Immature natural killer cell (primary cell): ENCODE measurements around the gene G2E3. TPM values are rescaled to one million over a fixed set of nuclear protein-coding genes. Genes with fewer than 3 reads are reported as not detected.
A peak's percentile ranks its signal among the peaks of the same experiment; 100 is the strongest.
"Not testable (repeated sequence)": the region's sequence is repeated elsewhere in the genome, so short reads cannot be mapped to it uniquely, and the experiment has no call there.

Experiments used
- DNase-seq, 3 donors: peaks; one replicate each; pipeline ENCODE4 v3.0.0; 2022; ENCODE audit warnings: mixed read lengths in 1 of 3
- H3K27ac Mint-ChIP-seq, 6 donors: one replicate each; pipeline ENCODE4 v1.8.0; 2020; ENCODE audit warnings: mixed read lengths in 6 of 6, mild to moderate bottlenecking in 5 of 6, inconsistent platforms in 4 of 6, moderate library complexity in 3 of 6
- H3K27me3 Mint-ChIP-seq, 3 donors: one replicate each; pipeline ENCODE4 v1.8.0; 2020 to 2021; ENCODE audit warnings: low read depth in 3 of 3, mild to moderate bottlenecking in 3 of 3, mixed read lengths in 3 of 3, moderate library complexity in 3 of 3, inconsistent platforms in 1 of 3
- H3K36me3 Mint-ChIP-seq, 3 donors: one replicate each; pipeline ENCODE4 v1.8.0; 2020; ENCODE audit warnings: mixed read lengths in 3 of 3, inconsistent platforms in 2 of 3, mild to moderate bottlenecking in 2 of 3
- H3K4me1 Mint-ChIP-seq, 2 donors: one replicate each; pipeline ENCODE4 v1.8.0; 2020; ENCODE audit warnings: inconsistent platforms in 2 of 2, mild to moderate bottlenecking in 2 of 2, mixed read lengths in 2 of 2, moderate library complexity in 1 of 2
- H3K4me3 Mint-ChIP-seq, 5 donors: one replicate each; pipeline ENCODE4 v1.8.0; 2020; ENCODE audit warnings: mild to moderate bottlenecking in 5 of 5, mixed read lengths in 5 of 5, inconsistent platforms in 3 of 5, moderate library complexity in 3 of 5
- H3K9me3 Mint-ChIP-seq, 6 donors: one replicate each; pipeline ENCODE4 v1.8.0; 2020; ENCODE audit warnings: mild to moderate bottlenecking in 6 of 6, mixed read lengths in 6 of 6, inconsistent platforms in 4 of 6, moderate library complexity in 3 of 6
- polyA plus RNA-seq, 3 donors: library from polyadenylated mRNA; unstranded; fragments of 300-500 nt; fragmentation: Illumina TruSeq; gene quantifications; one replicate each; pipeline ENCODE4 v1.2.3, GENCODE V29; 2021

Gene G2E3
- polyA plus RNA-seq, 3 donors from 2014 or later = 8.2 to 18.2 (median 12.8) TPM

DNA sequence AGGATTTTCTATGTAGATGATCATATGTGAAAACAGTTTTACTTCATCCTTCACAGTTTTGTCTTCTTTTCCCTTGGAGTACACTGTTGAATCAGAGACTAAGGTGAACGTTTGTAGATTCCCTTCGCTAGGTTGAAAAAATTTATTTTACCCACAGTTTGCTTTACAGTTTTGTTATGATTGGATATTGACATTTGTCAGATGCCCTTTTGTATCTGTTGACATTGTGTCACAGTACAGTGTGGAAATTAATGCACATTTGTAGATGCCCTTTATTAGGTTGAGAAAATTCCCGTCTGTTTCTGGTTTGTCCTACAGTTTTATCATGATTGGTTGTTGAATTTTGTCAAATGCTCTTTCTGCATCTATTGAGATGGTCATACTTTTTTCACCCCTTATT, 13.3 kb downstream of the G2E3 start:
- Mint-ChIP-seq H3K4me3 (no peak overlapping the region), H3K27me3 (peaks cover 0 to 1% (median 0%) of the 10 kb centered on the region in 3 donors), H3K9me3 (no peaks in the 10 kb centered on the region), H3K27ac (no peak overlapping the region), H3K4me1 (peaks cover 80 to 97% of the 10 kb centered on the region in 2 donors), H3K36me3 (no peaks in the 10 kb centered on the region)
- no peak for DNase-seq

DNA sequence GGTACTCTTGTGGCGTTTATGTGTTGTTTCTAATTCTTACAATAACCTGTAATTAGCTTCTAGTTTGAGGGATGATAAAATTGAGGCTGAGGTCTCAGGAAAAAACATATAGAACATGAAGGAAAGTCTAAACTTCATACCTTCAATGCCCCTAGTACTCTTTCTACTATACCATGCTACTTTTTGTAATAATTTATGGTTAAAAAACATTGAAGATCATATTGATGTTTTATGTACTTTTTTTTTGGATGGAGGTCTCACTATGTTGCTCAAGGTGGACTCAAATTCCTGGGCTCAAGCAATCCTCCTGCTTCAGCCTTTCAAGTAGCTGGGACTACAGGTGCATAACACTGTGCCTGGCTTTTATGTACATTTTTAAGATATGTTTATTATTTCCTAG, 13.8 kb downstream of the G2E3 start:
- H3K27me3 Mint-ChIP-seq = no peaks in the 10 kb centered on the region
- peaks cover 80 to 97% of the 10 kb centered on the region in 2 donors for H3K4me1 Mint-ChIP-seq
- H3K4me3 Mint-ChIP-seq = no peak overlapping the region
- no peak for DNase-seq
- H3K9me3 Mint-ChIP-seq = no peaks in the 10 kb centered on the region
- H3K27ac Mint-ChIP-seq = no peak overlapping the region
- H3K36me3 Mint-ChIP-seq = no peaks in the 10 kb centered on the region

GRCh38 chr14:30573226-30573814, 14.4 kb downstream of the G2E3 start:
- no peaks in the 10 kb centered on the region for H3K9me3 Mint-ChIP-seq
- peaks cover 80 to 97% of the 10 kb centered on the region in 2 donors for H3K4me1 Mint-ChIP-seq
- no peak for DNase-seq
- peak overlapping the region in 1 of 6 donors; percentile 4 for H3K27ac Mint-ChIP-seq
- H3K4me3 Mint-ChIP-seq = no peak overlapping the region
- no peaks in the 10 kb centered on the region for H3K36me3 Mint-ChIP-seq
- H3K27me3 Mint-ChIP-seq = no peaks in the 10 kb centered on the region

DNA sequence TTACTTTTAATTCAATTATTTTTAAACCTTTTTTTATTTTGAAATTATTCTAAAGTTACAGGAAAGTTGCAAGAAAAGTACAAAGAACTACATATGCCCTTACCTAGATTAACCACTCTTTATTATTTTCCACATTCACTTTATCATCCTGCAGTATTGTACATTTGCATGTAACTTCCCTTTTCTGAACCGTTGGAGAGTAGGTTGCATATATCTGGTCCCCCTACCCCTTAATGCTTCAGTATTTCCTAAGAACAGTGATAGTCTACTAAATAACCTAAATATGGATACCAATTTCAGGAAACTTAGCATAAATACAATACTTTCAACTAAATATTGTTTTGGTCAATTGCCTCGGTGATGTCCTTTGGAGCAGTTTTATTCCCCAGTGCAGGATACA, 15.0 kb downstream of the G2E3 start:
- H3K27ac Mint-ChIP-seq = peak overlapping the region in 2 of 6 donors; percentile 27 to 30
- H3K27me3 Mint-ChIP-seq = no peaks in the 10 kb centered on the region
- H3K9me3 Mint-ChIP-seq = no peaks in the 10 kb centered on the region
- H3K36me3 Mint-ChIP-seq = no peaks in the 10 kb centered on the region
- peaks cover 83 to 97% of the 10 kb centered on the region in 2 donors for H3K4me1 Mint-ChIP-seq
- H3K4me3 Mint-ChIP-seq = no peak overlapping the region
- DNase-seq = no peak

- H3K27me3 Mint-ChIP-seq, DNase-seq, H3K9me3 Mint-ChIP-seq, H3K36me3 Mint-ChIP-seq: not testable (repeated sequence)
- H3K4me3 Mint-ChIP-seq = peak overlapping the region in 1 of 5 donors; percentile 7
- H3K27ac Mint-ChIP-seq = peak overlapping the region in 1 of 6 donors; percentile 59
- H3K4me1 Mint-ChIP-seq = peaks cover 78 to 97% of the 10 kb centered on the region in 2 donors
These were observed 15.8 kb downstream of the G2E3 start for GRCh38 chr14:30574777-30575176.

DNA sequence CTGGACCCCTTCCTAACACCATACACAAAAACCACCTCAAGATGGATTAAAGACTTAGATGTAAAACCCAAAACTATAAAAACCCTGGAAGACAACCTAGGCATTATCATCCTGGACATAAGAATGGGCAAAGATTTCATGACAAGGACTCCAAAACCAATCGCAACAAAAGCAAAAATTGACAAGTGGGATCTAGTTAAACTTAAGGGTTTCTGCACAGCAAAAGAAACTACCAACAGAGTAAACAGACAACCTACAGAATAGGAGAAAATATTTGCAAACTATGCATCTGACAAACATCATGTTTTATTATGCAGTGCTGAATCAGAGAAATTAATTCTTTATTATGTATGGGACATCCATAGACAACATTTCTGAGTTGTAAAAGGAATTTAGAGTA, 17.4 kb downstream of the G2E3 start:
- H3K9me3 Mint-ChIP-seq, H3K27me3 Mint-ChIP-seq: not testable (repeated sequence)
- H3K4me1 Mint-ChIP-seq = peaks cover 64 to 83% of the 10 kb centered on the region in 2 donors

GRCh38 chr14:30580616-30581282, 21.8 kb downstream of the G2E3 start:
- no peak overlapping the region for H3K4me3 Mint-ChIP-seq
- H3K27ac Mint-ChIP-seq = no peak overlapping the region
- DNase-seq = no peak
- peaks cover 10 to 19% (median 15%) of the 10 kb centered on the region in 3 donors for H3K36me3 Mint-ChIP-seq
- no peaks in the 10 kb centered on the region for H3K9me3 Mint-ChIP-seq
- H3K27me3 Mint-ChIP-seq = no peaks in the 10 kb centered on the region
- H3K4me1 Mint-ChIP-seq = peaks cover 51 to 81% of the 10 kb centered on the region in 2 donors

More for the DNA sequence above, 17.4 kb downstream of the G2E3 start:
- DNase-seq, H3K4me3 Mint-ChIP-seq, H3K36me3 Mint-ChIP-seq: not testable (repeated sequence)
- peak overlapping the region in 1 of 6 donors; percentile 19 for H3K27ac Mint-ChIP-seq

DNA sequence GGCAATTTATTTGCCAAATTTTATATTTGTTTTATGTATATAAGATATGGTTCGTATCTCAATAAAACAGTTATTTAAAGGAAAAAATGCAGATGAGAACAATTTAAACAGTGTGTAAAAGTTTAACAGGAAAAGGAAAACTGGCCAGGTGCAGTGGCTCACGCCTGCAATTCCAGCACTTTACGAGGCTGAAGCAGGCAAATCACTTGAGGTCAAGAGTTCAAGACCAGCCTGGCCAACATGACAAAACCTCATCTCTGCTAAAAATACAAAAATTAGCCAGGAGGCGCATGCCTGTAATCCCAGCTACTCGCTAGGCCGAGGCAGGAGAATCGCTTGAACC, 22.3 kb downstream of the G2E3 start:
- no peak overlapping the region for H3K4me3 Mint-ChIP-seq
- H3K4me1 Mint-ChIP-seq = peaks cover 51 to 81% of the 10 kb centered on the region in 2 donors
- H3K36me3 Mint-ChIP-seq = peaks cover 10 to 24% (median 15%) of the 10 kb centered on the region in 3 donors
- DNase-seq = no peak
- no peak overlapping the region for H3K27ac Mint-ChIP-seq
- no peaks in the 10 kb centered on the region for H3K27me3 Mint-ChIP-seq
- no peaks in the 10 kb centered on the region for H3K9me3 Mint-ChIP-seq

DNA sequence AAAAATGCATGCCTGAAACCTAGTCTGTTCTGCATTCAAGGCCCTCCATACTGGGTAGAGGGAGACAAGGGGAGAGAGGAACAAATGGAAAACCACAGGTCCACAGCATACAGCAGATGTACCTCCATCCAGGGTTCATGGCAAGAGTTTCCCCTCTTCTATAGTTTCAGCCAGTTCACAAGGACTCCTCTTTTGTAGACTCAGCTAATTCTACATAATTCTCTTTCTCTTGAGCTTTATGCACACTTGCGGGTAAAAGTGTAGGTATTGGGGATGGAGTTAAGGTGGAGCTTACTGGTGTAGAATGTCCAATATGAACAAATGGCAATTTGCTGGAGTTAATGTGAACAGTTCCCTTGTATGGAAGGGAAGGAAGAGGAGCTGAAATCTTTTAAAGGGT, 23.4 kb downstream of the G2E3 start:
- no peaks in the 10 kb centered on the region for H3K9me3 Mint-ChIP-seq
- no peak overlapping the region for H3K4me3 Mint-ChIP-seq

GRCh38 chr14:30584058-30584630, 25.2 kb downstream of the G2E3 start:
- peaks cover 33 to 62% of the 10 kb centered on the region in 2 donors for H3K4me1 Mint-ChIP-seq
- no peak overlapping the region for H3K27ac Mint-ChIP-seq
- H3K4me3 Mint-ChIP-seq = no peak overlapping the region
- peaks cover 10 to 25% (median 19%) of the 10 kb centered on the region in 3 donors for H3K36me3 Mint-ChIP-seq
- H3K27me3 Mint-ChIP-seq = no peaks in the 10 kb centered on the region
- DNase-seq = no peak
- no peaks in the 10 kb centered on the region for H3K9me3 Mint-ChIP-seq

More for the DNA sequence above, 23.4 kb downstream of the G2E3 start:
- Mint-ChIP-seq H3K27me3 (no peaks in the 10 kb centered on the region), H3K36me3 (peaks cover 10 to 25% (median 15%) of the 10 kb centered on the region in 3 donors), H3K4me1 (peaks cover 45 to 73% of the 10 kb centered on the region in 2 donors), H3K27ac (peak overlapping the region in 2 of 6 donors; percentile 8 to 17)
- no peak for DNase-seq

GRCh38 chr14:30585204-30585603, 26.2 kb downstream of the G2E3 start:
- Mint-ChIP-seq H3K4me3 (no peak overlapping the region), H3K4me1 (peaks cover 29 to 55% of the 10 kb centered on the region in 2 donors), H3K27me3 (no peaks in the 10 kb centered on the region), H3K27ac (no peak overlapping the region), H3K36me3 (peaks cover 16 to 31% (median 24%) of the 10 kb centered on the region in 3 donors), H3K9me3 (no peaks in the 10 kb centered on the region)
- no peak for DNase-seq

DNA sequence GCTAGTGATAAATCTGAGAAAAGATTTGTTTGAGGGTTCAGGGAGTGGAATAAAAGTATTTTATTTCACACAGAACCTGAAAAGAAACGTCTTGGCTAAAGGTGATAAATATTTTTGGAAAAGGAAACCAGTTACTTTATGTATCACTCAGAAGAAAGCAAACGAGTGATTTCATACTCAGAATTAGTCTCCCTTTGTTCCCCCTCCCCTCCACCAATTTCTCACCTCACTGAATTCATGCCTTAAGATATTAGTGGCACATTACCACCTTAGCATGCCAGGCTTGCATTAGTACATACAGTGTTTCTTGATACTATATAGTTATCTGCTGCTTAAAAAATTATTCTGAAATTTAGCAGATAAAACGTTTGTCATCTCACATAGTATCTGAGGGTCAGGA, 28.2 kb downstream of the G2E3 start:
- Mint-ChIP-seq H3K27ac (no peak overlapping the region), H3K4me1 (peaks cover 24 to 47% of the 10 kb centered on the region in 2 donors), H3K9me3 (no peaks in the 10 kb centered on the region), H3K4me3 (no peak overlapping the region), H3K36me3 (peaks cover 20 to 42% (median 32%) of the 10 kb centered on the region in 3 donors), H3K27me3 (no peaks in the 10 kb centered on the region)
- DNase-seq = no peak

- no peaks in the 10 kb centered on the region for H3K27me3 Mint-ChIP-seq
- DNase-seq = no peak
- no peaks in the 10 kb centered on the region for H3K9me3 Mint-ChIP-seq
- H3K36me3 Mint-ChIP-seq = peaks cover 20 to 38% (median 30%) of the 10 kb centered on the region in 3 donors
- peaks cover 18 to 30% of the 10 kb centered on the region in 2 donors for H3K4me1 Mint-ChIP-seq
- H3K4me3 Mint-ChIP-seq = no peak overlapping the region
- H3K27ac Mint-ChIP-seq = peak overlapping the region in 4 of 6 donors; percentile 1 to 43 (median 6)
These were observed 29.9 kb downstream of the G2E3 start for GRCh38 chr14:30588873-30589272.

DNA sequence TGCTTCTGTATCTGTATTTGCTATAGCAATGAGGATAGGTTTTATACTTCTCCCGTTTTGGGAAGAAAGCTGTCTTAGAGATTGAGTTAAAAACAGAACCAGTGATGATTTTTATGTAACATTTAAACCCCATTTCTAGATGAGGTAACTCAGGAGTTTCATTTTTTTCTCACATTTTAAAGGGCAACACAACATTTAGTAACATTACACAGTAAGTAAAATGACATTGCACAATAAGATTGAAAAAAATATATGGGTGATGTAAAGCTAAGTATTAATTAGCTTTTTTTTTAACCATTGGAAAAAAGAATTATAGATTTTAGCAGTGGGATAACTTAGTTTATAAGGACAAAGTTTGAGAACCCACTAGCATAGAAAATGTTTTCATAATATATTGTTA, 38.0 kb downstream of the G2E3 start:
- Mint-ChIP-seq H3K36me3 (peaks cover 14 to 20% (median 15%) of the 10 kb centered on the region in 3 donors), H3K4me3 (no peak overlapping the region), H3K27me3 (peaks cover 0 to 1% (median 0%) of the 10 kb centered on the region in 3 donors), H3K9me3 (no peaks in the 10 kb centered on the region), H3K27ac (no peak overlapping the region), H3K4me1 (no peaks in the 10 kb centered on the region)
- no peak for DNase-seq
